ENCODE results near the gene PPA1. TPM values are rescaled to one million over a fixed set of nuclear protein-coding genes. Genes with fewer than 3 reads are reported as not detected.

PPA1 gene
- total RNA-seq, 2 donors from 2014 or later: 48.0 to 69.2 TPM

- no peak overlapping the region for H3K4me3 ChIP-seq
- no peaks in the 10 kb centered on the region for H3K27me3 ChIP-seq
- DNase-seq (ENCODE audit: low spot score): peak; percentile 76
- no peak for TF ChIP-seq CTCF (IDR thresholded peaks at IDR 0.05)
- H3K9me3 ChIP-seq: peaks cover 0 to 1% of the 10 kb centered on the region in 2 donors
- H3K27ac ChIP-seq: peak overlapping the region in 1 of 2 donors; percentile 40
- peaks cover 7% of the 10 kb centered on the region for H3K36me3 ChIP-seq
- peaks cover 0 to 31% of the 10 kb centered on the region in 2 donors for H3K4me1 ChIP-seq
Observed at GRCh38 chr10:70193391-70193844, 39.8 kb downstream of the PPA1 start.

- no peaks in the 10 kb centered on the region for H3K36me3 ChIP-seq
- H3K9me3 ChIP-seq: no peaks in the 10 kb centered on the region
- H3K4me1 ChIP-seq: peaks cover 0 to 31% of the 10 kb centered on the region in 2 donors
- no peaks in the 10 kb centered on the region for H3K27me3 ChIP-seq
- no peak overlapping the region for H3K27ac ChIP-seq
- DNase-seq (ENCODE audit: low spot score): no peak
- H3K4me3 ChIP-seq: no peak overlapping the region
- TF ChIP-seq CTCF (IDR thresholded peaks at IDR 0.05): no peak
Observed at GRCh38 chr10:70192326-70192968, 40.8 kb downstream of the PPA1 start.

GRCh38 chr10:70191972-70192305, 41.3 kb downstream of the PPA1 start:
- no peak for TF ChIP-seq CTCF (IDR thresholded peaks at IDR 0.05)
- no peaks in the 10 kb centered on the region for H3K36me3 ChIP-seq
- peaks cover 0 to 31% of the 10 kb centered on the region in 2 donors for H3K4me1 ChIP-seq
- no peaks in the 10 kb centered on the region for H3K27me3 ChIP-seq
- no peak overlapping the region for H3K4me3 ChIP-seq
- H3K9me3 ChIP-seq: no peaks in the 10 kb centered on the region
- no peak overlapping the region for H3K27ac ChIP-seq
- DNase-seq (ENCODE audit: low spot score): no peak

GRCh38 chr10:70191161-70191971, 41.9 kb downstream of the PPA1 start:
- H3K36me3 ChIP-seq: no peaks in the 10 kb centered on the region
- no peak for TF ChIP-seq CTCF (IDR thresholded peaks at IDR 0.05)
- H3K27ac ChIP-seq: no peak overlapping the region
- no peak overlapping the region for H3K4me3 ChIP-seq
- DNase-seq (ENCODE audit: low spot score): no peak
- no peaks in the 10 kb centered on the region for H3K27me3 ChIP-seq
- no peaks in the 10 kb centered on the region for H3K9me3 ChIP-seq
- peaks cover 0 to 31% of the 10 kb centered on the region in 2 donors for H3K4me1 ChIP-seq

- no peak overlapping the region for H3K4me3 ChIP-seq
- peaks cover 0 to 31% of the 10 kb centered on the region in 2 donors for H3K4me1 ChIP-seq
- H3K27ac ChIP-seq: no peak overlapping the region
Observed at GRCh38 chr10:70190581-70190980, 42.6 kb downstream of the PPA1 start.

More at GRCh38 chr10:70190581-70190980, 42.6 kb downstream of the PPA1 start:
- no peak for DNase-seq (ENCODE audit: low spot score)
- TF ChIP-seq CTCF (IDR thresholded peaks at IDR 0.05): no peak
- Histone ChIP-seq H3K9me3 (no peaks in the 10 kb centered on the region), H3K27me3 (no peaks in the 10 kb centered on the region), H3K36me3 (no peaks in the 10 kb centered on the region)

All from right atrium auricular region (tissue), 2 donors.